ENCODE results near the gene OR5M11. TPM values are rescaled to one million over a fixed set of nuclear protein-coding genes. Genes with fewer than 3 reads are reported as not detected.
"Not testable (repeated sequence)": the region's sequence is repeated elsewhere in the genome, so short reads cannot be mapped to it uniquely, and the experiment has no call there.

The OR5M11 gene
- polyA plus RNA-seq, result not detected

DNA sequence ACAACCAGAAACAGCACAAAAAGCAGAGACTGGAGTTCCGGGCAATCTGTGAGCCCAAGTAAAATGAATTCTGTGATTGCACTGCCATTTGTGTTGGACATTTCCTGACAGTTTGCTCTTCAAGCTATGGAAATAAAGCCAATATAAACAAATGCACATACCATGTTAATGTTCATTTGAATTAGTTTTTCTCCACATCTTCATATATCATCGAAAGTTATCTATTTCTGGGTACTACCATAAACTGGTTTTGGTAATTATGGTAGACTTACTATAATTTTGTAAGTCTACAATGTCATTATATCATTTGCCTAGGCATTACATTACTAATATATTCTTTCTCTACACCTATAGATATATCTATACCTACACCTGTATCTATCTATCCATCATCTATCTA, at the start of gene OR5M11:
Gene OR5M11 (minus strand): TSS at position 101 of the 400 bp plus-strand sequence. CDS start 0 bp downstream, at position 101.
- H3K4me1 Mint-ChIP-seq, result no peaks in the 10 kb centered on the region
- H3K4me3 Mint-ChIP-seq, result no peak within 1 kb of the TSS
- no peak for DNase-seq
- peaks cover 0 to 6% (median 0%) of the 10 kb centered on the region in 3 donors for H3K36me3 Mint-ChIP-seq
- H3K27me3 Mint-ChIP-seq (ENCODE audit: low read depth in 3 of 3), result no peaks in the 10 kb centered on the region
- no peak within 1 kb of the TSS for H3K27ac Mint-ChIP-seq
- H3K9me3 Mint-ChIP-seq, result peaks cover 23 to 58% (median 33%) of the 10 kb centered on the region in 6 donors

DNA sequence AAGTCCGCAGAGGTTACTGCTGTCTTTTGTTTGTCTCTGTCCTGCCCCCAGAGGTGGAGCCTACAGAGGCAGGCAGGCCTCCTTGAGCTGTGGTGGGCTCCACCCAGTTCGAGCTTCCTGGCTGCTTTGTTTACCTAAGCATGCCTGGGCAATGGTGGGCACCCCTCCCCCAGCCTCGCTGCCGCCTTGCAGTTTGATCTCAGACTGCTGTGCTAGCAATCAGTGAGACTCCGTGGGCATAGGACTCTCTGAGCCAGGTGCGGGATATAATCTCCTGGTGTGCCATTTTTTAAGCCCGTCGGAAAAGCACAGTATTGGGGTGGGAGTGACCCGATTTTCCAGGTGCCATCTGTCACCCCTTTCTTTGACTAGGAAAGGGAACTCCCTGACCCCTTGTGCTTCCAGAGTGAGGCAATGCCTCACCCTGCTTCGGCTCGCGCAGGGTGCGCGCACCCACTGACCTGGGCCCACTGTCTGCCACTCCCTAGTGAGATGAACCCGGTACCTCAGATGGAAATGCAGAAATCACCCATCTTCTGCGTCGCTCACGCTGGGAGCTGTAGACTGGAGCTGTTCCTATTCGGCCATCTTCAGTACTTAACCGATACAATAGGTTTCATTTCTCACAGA, 49.1 kb upstream of the OR5M11 start:
- H3K4me1 Mint-ChIP-seq; H3K4me3 Mint-ChIP-seq; H3K27ac Mint-ChIP-seq; H3K27me3 Mint-ChIP-seq (ENCODE audit: low read depth in 3 of 3); H3K36me3 Mint-ChIP-seq; DNase-seq: not testable (repeated sequence)
- H3K9me3 Mint-ChIP-seq, result peaks cover 9 to 33% (median 17%) of the 10 kb centered on the region in 6 donors

DNA sequence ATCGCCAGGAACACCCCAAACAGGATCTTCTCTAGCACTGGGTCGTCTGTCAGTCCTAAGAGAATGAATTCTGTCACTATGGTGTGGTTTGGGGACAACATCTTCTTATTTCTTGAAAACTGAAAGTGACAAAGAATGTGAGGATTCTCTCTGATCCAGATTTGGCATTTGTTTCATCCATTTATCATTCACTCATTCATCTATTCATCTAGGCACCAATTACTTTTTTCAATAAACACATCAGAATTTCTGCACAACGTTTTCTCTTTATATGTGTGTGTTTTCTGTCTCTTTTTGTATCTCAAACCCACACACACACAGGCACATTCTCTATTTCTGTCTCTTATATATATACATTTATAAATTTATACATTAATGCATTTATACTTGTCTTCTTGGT, 34.6 kb upstream of the OR5M11 start, which contains the start of gene OR5M10:
Gene OR5M10 (minus strand): TSS at position 101 of the 400 bp plus-strand sequence. CDS start 0 bp downstream, at position 101.
- Mint-ChIP-seq H3K9me3 (peaks cover 6 to 46% (median 13%) of the 10 kb centered on the region in 6 donors), H3K4me1 (no peaks in the 10 kb centered on the region), H3K27me3 (ENCODE audit: low read depth in 3 of 3) (peaks cover 0 to 2% (median 0%) of the 10 kb centered on the region in 3 donors), H3K36me3 (peaks cover 0 to 6% (median 0%) of the 10 kb centered on the region in 3 donors), H3K4me3 (no peak within 1 kb of the TSS), H3K27ac (no peak within 1 kb of the TSS)
- DNase-seq, result no peak

- H3K4me3 Mint-ChIP-seq, result no peak overlapping the region
- H3K27me3 Mint-ChIP-seq (ENCODE audit: low read depth in 3 of 3), result peaks cover 0 to 2% (median 0%) of the 10 kb centered on the region in 3 donors
- H3K36me3 Mint-ChIP-seq, result peaks cover 0 to 3% (median 0%) of the 10 kb centered on the region in 3 donors
- H3K4me1 Mint-ChIP-seq, result no peaks in the 10 kb centered on the region
- H3K27ac Mint-ChIP-seq, result no peak overlapping the region
- H3K9me3 Mint-ChIP-seq, result peaks cover 14 to 62% (median 36%) of the 10 kb centered on the region in 6 donors
- DNase-seq, result no peak
Measured at GRCh38 chr11:56558574-56558973, 15.5 kb upstream of the OR5M11 start.

GRCh38 chr11:56554691-56555090, 11.6 kb upstream of the OR5M11 start:
- peaks cover 9 to 41% (median 24%) of the 10 kb centered on the region in 6 donors for H3K9me3 Mint-ChIP-seq
- H3K36me3 Mint-ChIP-seq; H3K27me3 Mint-ChIP-seq (ENCODE audit: low read depth in 3 of 3); H3K4me1 Mint-ChIP-seq; DNase-seq; H3K4me3 Mint-ChIP-seq; H3K27ac Mint-ChIP-seq: not testable (repeated sequence)

GRCh38 chr11:56545531-56545930, 2.5 kb upstream of the OR5M11 start:
- H3K4me3 Mint-ChIP-seq, result no peak overlapping the region
- H3K4me1 Mint-ChIP-seq, result no peaks in the 10 kb centered on the region
- no peaks in the 10 kb centered on the region for H3K36me3 Mint-ChIP-seq
- peaks cover 10 to 45% (median 24%) of the 10 kb centered on the region in 6 donors for H3K9me3 Mint-ChIP-seq
- H3K27ac Mint-ChIP-seq, result no peak overlapping the region
- H3K27me3 Mint-ChIP-seq (ENCODE audit: low read depth in 3 of 3), result no peaks in the 10 kb centered on the region
- no peak for DNase-seq

DNA sequence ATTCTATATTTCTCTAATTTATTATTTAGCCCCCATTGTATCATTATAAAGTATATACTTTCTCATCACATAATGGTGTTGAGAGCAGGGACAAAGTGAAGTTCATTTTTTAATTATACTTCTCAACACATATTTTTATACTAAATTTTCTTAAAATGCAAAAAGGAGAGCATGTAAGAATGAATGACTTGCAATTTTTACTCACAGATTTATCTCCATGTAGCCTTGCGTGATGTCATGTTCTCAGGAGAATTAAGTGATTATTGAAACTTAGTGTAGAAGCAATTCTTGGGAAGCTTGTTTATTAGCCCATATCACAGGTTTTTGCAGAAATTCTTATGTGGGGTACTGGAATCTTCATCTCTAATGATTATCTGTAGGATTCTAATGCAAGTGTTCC, 682 bp upstream of the OR5M11 start:
- H3K9me3 Mint-ChIP-seq, result peaks cover 18 to 54% (median 28%) of the 10 kb centered on the region in 6 donors
- H3K36me3 Mint-ChIP-seq, result peaks cover 0 to 3% (median 0%) of the 10 kb centered on the region in 3 donors
- H3K4me1 Mint-ChIP-seq, result no peaks in the 10 kb centered on the region
- no peak for DNase-seq
- no peak overlapping the region for H3K27ac Mint-ChIP-seq
- H3K27me3 Mint-ChIP-seq (ENCODE audit: low read depth in 3 of 3), result no peaks in the 10 kb centered on the region
- no peak overlapping the region for H3K4me3 Mint-ChIP-seq

GRCh38 chr11:56533054-56533740, 9.9 kb downstream of the OR5M11 start:
- H3K4me1 Mint-ChIP-seq, result no peaks in the 10 kb centered on the region
- DNase-seq, result no peak
- no peak overlapping the region for H3K27ac Mint-ChIP-seq
- H3K4me3 Mint-ChIP-seq, result no peak overlapping the region
- H3K9me3 Mint-ChIP-seq, result peaks cover 2 to 18% (median 11%) of the 10 kb centered on the region in 6 donors
- H3K27me3 Mint-ChIP-seq (ENCODE audit: low read depth in 3 of 3), result peaks cover 0 to 2% (median 0%) of the 10 kb centered on the region in 3 donors
- no peaks in the 10 kb centered on the region for H3K36me3 Mint-ChIP-seq

- H3K9me3 Mint-ChIP-seq, result peaks cover 4 to 18% (median 16%) of the 10 kb centered on the region in 6 donors
- H3K36me3 Mint-ChIP-seq, result no peaks in the 10 kb centered on the region
- H3K27me3 Mint-ChIP-seq (ENCODE audit: low read depth in 3 of 3), result peaks cover 0 to 2% (median 2%) of the 10 kb centered on the region in 3 donors
- H3K27ac Mint-ChIP-seq, result no peak overlapping the region
- DNase-seq, result no peak
- no peaks in the 10 kb centered on the region for H3K4me1 Mint-ChIP-seq
- H3K4me3 Mint-ChIP-seq, result no peak overlapping the region
Measured at GRCh38 chr11:56531856-56532255, 11.2 kb downstream of the OR5M11 start.

GRCh38 chr11:56522008-56522407, 21.0 kb downstream of the OR5M11 start:
- no peaks in the 10 kb centered on the region for H3K4me1 Mint-ChIP-seq
- peaks cover 3 to 40% (median 16%) of the 10 kb centered on the region in 6 donors for H3K9me3 Mint-ChIP-seq
- no peak for DNase-seq
- no peaks in the 10 kb centered on the region for H3K27me3 Mint-ChIP-seq (ENCODE audit: low read depth in 3 of 3)
- H3K36me3 Mint-ChIP-seq, result no peaks in the 10 kb centered on the region
- no peak overlapping the region for H3K4me3 Mint-ChIP-seq
- no peak overlapping the region for H3K27ac Mint-ChIP-seq

- peaks cover 0 to 4% (median 0%) of the 10 kb centered on the region in 3 donors for H3K27me3 Mint-ChIP-seq (ENCODE audit: low read depth in 3 of 3)
- no peaks in the 10 kb centered on the region for H3K36me3 Mint-ChIP-seq
- DNase-seq, result no peak
- H3K4me1 Mint-ChIP-seq, result no peaks in the 10 kb centered on the region
- H3K4me3 Mint-ChIP-seq, result no peak overlapping the region
- peaks cover 12 to 38% (median 24%) of the 10 kb centered on the region in 6 donors for H3K9me3 Mint-ChIP-seq
- no peak overlapping the region for H3K27ac Mint-ChIP-seq
Measured at GRCh38 chr11:56513280-56513679, 29.8 kb downstream of the OR5M11 start.

DNA sequence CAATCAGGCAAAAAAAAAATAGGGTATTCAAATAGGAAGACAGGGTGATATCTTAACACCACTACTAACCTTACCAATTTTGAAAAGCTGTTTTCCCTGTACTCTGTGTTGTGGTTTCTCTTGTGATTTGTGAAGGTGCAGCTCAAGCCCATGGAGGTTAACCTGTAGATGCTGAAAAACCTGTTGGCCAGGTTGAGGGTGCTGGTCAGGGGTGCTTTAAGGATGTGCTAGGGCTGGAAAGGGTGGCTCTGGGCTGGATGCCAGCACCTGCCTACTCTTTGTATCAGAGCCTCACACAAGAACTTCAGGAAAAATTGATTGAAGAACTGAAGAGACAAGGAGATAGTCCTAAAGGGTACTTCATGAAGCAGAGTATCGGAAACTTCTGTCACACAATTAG, 33.6 kb downstream of the OR5M11 start:
- Mint-ChIP-seq H3K36me3 (no peaks in the 10 kb centered on the region), H3K4me3 (no peak overlapping the region), H3K9me3 (peaks cover 17 to 43% (median 33%) of the 10 kb centered on the region in 6 donors), H3K27ac (no peak overlapping the region), H3K27me3 (ENCODE audit: low read depth in 3 of 3) (peaks cover 0 to 4% (median 2%) of the 10 kb centered on the region in 3 donors), H3K4me1 (no peaks in the 10 kb centered on the region)
- DNase-seq, result no peak

GRCh38 chr11:56497010-56497409, 46.0 kb downstream of the OR5M11 start:
- no peaks in the 10 kb centered on the region for H3K4me1 Mint-ChIP-seq
- DNase-seq, result no peak
- peaks cover 7 to 53% (median 19%) of the 10 kb centered on the region in 6 donors for H3K9me3 Mint-ChIP-seq
- H3K27ac Mint-ChIP-seq, result no peak overlapping the region
- peaks cover 0 to 2% (median 0%) of the 10 kb centered on the region in 3 donors for H3K27me3 Mint-ChIP-seq (ENCODE audit: low read depth in 3 of 3)
- H3K36me3 Mint-ChIP-seq, result peaks cover 0 to 3% (median 0%) of the 10 kb centered on the region in 3 donors
- H3K4me3 Mint-ChIP-seq, result no peak overlapping the region

- Mint-ChIP-seq H3K27ac (no peak overlapping the region), H3K9me3 (peaks cover 10 to 50% (median 19%) of the 10 kb centered on the region in 6 donors), H3K4me1 (no peaks in the 10 kb centered on the region), H3K27me3 (ENCODE audit: low read depth in 3 of 3) (peaks cover 0 to 2% (median 0%) of the 10 kb centered on the region in 3 donors), H3K4me3 (no peak overlapping the region), H3K36me3 (peaks cover 0 to 3% (median 0%) of the 10 kb centered on the region in 3 donors)
- DNase-seq, result no peak
Measured at GRCh38 chr11:56495117-56495516, 47.9 kb downstream of the OR5M11 start.
